ENCODE measurements around the gene RNF157.

Gene RNF157

DNA sequence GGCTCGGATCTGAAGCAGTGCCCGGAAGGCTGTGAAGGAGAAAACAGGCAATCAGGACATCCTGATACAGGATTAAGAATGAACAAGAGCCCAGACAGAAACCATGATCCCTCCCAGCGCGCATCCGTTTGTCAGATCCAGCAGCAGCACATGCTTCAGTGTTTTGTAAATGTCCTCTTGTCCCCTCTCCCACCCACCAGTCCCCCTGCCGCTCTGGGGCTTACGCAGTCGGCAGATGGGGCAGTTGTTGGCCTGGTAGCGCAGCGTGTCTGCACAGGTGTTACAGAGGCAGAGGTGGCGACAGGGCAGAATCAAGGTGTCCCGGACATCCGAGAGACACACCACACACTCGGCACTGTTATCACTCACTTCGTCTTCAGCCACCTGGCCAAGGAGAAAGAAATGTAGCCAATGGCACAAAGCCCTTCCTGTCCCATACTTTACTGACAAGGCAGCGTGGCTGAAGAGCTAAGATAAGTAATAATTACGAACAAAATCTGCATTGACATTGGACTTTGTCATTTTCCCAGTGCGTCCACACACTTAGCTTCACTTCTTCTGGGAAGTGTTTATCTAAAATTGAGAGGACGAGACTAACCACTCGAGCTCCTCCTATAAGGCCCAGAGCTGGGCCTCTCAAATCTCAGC lies 78.5 kb downstream of the RNF157 start:
- no peak for DNase-seq (ENCODE audit: low spot score)
- FAIRE-seq, result no peak

DNA sequence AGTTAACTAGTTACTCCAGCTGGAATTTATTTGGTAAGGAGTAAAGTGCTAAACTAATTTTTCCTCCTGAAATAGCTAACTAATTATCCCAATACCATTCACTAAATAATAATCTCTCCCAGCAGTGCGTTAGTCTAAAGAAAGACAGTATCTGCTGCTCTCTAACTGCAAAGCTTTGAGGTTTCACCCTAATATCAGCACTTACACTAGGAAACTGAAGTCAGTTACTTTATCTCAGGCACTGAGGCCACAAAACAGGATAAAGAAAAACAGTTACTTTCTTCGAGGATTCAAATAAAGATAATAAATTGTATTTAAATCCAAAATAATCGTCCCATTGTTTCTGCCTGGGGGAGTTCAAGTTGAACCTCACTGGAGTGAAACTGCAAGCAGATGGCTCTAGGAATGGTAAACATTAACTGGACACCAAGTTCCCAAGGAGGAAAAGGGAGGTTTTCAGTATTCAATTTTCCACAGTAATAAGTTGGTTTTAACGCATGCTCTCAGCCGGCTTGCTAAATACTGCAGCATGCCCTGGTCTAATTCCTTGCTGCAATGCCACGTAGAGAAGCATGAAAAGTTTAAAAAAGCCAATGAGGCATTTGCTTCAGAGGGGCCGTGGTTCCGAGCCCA lies 79.3 kb downstream of the RNF157 start:
- FAIRE-seq, result no peak

DNA sequence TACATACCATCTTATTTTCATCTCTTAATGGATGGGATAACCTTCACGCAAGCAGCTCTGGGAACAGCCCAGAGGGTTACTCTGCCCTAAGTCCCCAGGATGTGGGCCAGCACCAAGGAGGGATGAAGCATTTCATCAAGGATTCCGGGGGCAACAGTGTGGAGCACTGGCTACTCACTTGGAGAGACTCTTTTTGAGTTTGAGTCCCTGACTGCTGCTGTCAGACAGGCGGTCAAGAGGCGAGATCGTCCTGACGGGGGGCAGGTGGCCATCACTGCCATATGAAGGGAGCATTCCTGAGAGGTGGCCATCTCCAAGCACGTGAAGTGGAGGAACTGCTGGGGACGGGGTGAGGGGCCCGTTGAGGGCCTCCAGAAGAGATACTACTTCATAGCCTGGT lies 81.1 kb downstream of the RNF157 start:
- FAIRE-seq (no peak), DNase-seq (ENCODE audit: low spot score) (no peak)

More for the DNA sequence above, 79.3 kb downstream of the RNF157 start:
- no peak for DNase-seq (ENCODE audit: low spot score)

DNA sequence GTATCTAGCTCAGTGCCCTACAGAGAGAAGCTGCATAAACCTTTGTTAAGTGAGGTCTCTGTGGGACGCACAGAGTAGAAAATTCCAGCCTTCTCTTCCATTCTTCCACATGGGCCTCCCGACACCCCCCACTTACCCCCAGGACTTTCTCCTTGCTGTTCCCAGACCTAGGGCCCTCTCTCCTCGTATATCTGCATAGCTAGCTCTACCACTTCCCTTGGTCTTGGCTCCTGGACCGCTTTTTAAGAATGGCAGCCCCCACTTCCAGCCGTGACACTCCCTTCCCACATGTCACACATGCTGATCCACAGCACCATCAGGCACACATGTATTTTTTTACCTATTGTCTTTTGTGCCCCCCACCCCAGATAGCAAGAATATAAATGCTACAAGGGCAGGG lies 82.5 kb downstream of the RNF157 start:
- DNase-seq (ENCODE audit: low spot score), result no peak
- no peak for FAIRE-seq

- DNase-seq (ENCODE audit: low spot score) (no peak), FAIRE-seq (no peak)
Observed at GRCh38 chr17:76156662-76156991, 83.7 kb downstream of the RNF157 start.

- no peak for DNase-seq (ENCODE audit: low spot score)
- no peak for FAIRE-seq
Observed at GRCh38 chr17:76155988-76156661, 84.2 kb downstream of the RNF157 start.

DNA sequence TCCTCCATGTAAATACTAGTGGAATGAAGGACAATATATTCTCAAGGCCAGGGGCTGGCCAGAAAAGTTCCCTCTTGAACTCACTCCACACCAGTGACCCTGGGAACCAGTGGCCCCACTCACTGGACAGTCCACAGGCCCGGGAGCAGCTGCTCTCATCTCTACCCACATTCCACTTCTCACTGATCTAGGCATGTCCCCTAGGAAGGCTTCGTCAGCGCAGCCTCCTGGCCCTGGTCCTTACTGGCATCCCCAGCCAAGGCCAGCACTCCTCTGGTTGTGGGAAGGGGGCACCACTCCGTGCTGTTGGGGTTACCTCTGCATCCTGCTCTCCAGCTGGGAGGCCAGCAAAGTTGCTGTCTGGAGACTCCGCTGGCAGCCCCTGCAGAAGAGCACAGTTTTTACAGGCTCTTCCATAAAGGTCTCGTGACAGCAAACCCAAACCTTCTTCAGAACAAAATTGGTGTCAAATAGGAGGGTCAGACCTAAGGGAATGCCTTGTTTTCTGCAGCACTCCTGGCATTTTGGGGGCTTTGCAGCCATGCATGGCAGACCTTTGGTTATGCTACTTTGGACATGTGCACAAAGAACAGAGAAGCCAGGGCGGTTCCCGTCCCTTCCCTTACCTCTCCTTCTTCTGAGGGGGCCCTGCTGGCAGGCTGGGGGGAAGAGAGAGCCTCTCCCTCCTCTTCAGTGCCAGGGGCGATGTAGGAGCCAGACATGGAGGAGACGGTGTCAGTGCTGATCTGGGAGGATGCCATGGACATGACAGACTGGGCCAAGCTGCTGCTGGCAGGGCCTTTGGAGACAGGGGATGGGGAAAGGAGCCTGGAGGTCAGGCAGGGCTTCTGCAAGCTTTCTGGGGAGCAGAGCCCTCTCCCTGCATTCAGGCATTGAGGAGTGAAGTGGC lies 85.1 kb downstream of the RNF157 start:
- DNase-seq (ENCODE audit: low spot score), result no peak
- no peak for FAIRE-seq

DNA sequence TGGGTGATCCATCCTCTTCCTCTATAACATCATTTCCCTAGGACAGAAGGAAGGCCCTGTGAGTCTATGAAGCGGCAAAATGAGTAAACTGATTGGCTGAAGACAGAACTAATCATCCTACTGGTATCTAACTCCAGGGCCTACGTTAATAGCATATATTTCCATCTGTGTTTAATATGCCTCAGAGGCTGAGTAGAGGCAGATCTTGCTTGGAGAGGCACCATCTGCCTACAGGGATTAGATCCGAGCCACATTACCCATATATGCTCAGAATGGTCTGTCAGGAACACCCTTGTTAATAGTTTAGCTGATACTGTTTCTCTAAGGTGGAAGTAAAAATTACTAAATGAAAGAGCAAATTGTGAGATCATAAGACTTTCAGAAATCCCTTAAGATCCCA lies 86.0 kb downstream of the RNF157 start:
- FAIRE-seq (no peak), DNase-seq (ENCODE audit: low spot score) (no peak)

DNA sequence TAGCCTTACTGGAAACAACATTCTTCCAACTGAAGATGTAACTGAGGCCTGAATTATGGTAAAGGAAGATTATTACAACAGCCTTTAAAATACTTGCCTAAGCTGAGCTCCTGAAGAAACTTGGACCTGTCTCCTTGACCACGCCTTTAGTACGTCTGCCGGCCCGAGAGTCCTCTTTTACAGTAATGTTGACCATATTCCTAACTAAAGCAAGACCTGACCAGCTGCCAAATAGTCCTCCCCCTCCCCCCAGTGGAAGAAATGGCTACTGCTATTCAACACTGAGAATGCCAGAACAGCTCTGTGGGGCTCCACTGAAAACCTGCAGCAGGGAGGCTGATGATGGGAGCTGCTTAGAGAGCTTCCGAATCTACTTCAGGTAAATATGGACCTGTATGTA lies 86.7 kb downstream of the RNF157 start:
- no peak for FAIRE-seq

DNA sequence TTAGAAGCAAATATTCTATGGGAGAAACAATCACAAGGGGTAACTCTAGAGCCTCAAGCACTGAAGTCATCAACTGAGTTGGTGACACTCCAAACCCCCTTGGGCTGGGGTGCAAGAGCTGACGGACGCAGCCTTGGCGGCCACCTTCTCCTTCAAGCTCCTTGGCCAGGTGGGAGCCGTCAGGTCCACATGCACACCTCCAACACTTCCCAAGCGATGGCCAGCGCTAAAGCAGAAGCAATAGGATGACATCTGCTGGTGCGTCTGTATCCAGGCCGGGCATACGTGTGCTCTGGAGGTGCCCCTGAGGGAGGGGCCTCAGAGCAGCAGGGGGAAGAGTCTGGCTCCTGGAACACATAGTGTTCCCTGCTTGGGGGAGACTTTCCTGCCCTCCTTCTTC lies 87.1 kb downstream of the RNF157 start:
- FAIRE-seq, result no peak
- DNase-seq (ENCODE audit: low spot score), result no peak

More for the DNA sequence above, 86.7 kb downstream of the RNF157 start:
- no peak for DNase-seq (ENCODE audit: low spot score)

DNA sequence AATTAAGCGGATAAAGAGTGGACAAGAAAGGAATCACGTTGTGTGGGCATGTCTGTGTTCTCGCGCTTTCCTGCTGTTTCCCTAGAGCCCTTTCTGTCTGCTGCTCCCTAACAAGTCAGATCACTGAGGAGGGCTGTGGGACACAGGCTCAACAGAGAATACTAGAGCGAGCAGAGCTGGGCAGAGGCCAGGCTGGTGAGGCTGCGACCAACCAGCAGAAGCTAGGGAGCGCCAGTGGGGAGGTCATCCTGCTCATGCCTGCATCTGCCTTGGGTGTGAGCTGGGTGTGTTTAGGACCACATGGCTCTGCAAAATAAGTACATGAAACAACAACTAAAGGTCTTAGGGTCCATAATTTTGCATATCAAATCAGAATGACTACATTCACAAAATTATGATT lies 87.7 kb downstream of the RNF157 start:
- no peak for FAIRE-seq
- DNase-seq (ENCODE audit: low spot score), result no peak

DNA sequence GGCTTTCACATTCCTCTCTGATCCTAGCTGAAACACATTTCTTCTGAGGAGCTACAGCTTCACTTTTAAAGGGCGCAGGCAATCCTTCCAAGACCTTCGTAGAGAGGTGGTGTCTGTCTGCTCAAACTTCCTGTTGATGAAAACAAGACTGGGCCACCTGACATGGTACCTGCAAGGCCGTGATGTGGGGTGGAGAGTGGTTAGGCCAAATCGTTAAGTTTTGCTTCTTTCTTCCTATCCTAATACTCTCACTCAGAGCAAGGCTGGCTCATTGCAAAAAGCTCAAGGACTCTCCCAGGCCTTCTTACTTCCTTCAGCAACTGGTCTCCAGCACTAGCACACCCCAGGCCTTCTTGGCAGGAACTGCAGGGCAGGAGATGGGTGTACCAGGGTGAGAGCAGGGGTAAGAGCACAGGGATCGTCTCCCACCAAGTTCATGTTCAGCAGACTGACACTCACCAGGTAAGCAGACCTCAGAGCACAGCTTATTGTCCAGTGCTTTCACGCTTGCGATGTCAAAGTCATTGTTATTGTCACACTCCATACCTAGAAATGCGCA lies 88.3 kb downstream of the RNF157 start:
- FAIRE-seq (no peak), DNase-seq (ENCODE audit: low spot score) (no peak)

- FAIRE-seq (no peak), DNase-seq (ENCODE audit: low spot score) (no peak)
Observed at GRCh38 chr17:76150712-76151622, 89.3 kb downstream of the RNF157 start.

- FAIRE-seq (no peak), DNase-seq (ENCODE audit: low spot score) (no peak)
Observed at GRCh38 chr17:76149214-76149613, 91.1 kb downstream of the RNF157 start.

GRCh38 chr17:76148015-76148326 lies 92.3 kb downstream of the RNF157 start:
- FAIRE-seq (no peak), DNase-seq (ENCODE audit: low spot score) (no peak)

- FAIRE-seq (no peak), DNase-seq (ENCODE audit: low spot score) (peak; percentile 24)
Observed at GRCh38 chr17:76147211-76148014, 92.9 kb downstream of the RNF157 start.

DNA sequence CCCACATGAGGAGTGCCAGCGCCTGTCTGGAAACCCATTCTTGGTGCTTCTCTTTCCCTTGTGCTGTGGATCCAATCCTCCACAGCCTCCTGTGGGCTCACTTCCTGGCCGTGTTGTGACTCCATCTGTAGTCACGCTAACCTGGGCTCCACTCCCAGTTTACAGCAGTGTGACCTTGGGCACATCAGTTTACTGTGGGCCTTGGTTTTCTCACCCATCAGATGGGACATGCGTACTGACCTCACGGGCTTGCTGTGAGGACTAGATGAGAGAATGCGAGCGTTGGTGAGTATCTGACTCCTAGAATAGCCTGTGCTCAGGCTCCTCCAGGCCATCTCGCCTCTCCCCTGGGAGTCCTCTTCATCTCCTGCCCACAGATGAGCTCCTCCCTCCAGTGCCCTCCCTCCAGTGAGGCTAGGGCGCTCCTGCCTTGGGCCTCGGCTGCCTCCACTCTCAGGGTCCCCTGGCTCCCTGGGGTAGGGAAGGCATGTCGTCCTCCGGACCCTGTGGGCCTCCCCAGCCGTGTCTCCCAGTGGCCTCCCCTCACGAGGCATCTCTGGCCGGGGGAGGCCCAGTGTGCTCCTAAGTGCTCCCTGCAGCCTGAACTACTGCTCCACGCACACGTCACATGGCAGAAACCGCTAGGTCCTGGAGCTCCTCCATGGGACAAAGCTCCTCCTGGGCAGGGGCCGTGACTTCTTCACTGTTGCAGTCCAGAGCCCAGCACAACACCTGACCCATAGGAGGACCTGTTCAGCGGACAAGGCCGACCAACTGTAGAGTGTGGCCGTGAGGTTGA lies 94.0 kb downstream of the RNF157 start:
- FAIRE-seq, result no peak
- no peak for DNase-seq (ENCODE audit: low spot score)

DNA sequence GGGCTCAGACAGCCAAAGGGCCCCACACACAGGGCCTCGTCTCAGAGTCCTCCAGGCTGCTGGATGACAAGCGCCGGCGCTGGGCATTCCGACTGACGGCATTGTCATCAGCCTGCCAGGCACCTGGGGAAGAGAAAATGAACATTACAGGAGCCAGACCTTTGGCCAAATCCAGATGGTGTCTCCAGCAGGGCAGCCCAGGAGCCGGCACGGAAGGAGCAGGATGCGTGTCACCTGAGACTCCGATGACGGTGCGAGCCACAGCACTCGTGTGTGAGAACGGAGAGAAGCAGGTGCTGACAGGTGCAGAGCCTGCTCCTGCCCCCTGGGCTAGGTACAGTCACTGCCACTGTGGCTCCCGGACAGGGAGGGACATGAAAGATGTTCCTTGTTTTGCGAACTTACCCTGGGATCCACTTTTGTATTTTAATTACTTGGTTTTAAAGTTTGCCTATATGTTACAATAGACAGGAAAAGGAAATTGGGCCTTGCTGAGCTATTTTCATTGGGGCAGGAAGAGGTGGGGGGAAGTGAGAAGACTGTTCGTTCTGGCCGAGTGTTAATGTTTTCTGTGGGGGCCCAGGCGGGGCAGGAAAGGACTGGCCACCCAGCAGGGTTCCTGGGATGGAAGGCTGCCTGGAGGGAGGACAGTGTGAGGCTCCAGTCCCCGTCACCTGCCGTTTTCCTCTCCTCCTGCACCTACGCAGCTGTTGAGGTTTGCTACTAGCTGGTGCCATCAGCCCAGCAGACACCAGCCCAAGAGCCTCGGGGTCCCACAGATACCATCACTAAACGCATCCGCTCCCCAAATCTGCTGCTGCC lies 94.9 kb downstream of the RNF157 start:
- no peak for FAIRE-seq
- DNase-seq (ENCODE audit: low spot score), result no peak

All from RCC 7860 (cell line).